SK-N-SH (cell line): Measurements from ENCODE around the gene SEMA3D. TPM values are rescaled to one million over a fixed set of nuclear protein-coding genes. Genes with fewer than 3 reads are reported as not detected.

Source experiments
- CTCF ChIA-PET: fragments of 300-600, 350-600 bp; formaldehyde crosslinking; extraction: SDS; loops from one replicate; lab custom pipeline; 2021; lab: Yijun Ruan, JAX
- POLR2A ChIA-PET: fragments of 350-600 bp; sonication (Branson Sonifier 250); formaldehyde crosslinking; extraction: SDS; loops from one replicate; lab custom pipeline; 2020; ENCODE audit warnings: antibody characterized with exemption, inconsistent platforms; lab: Yijun Ruan, JAX
- DNase-seq: peaks from one replicate; pipeline ENCODE4 v3.0.0; 2012
- H2AFZ ChIP-seq: fragments of 200-600 bp; sonication (generic); 2 replicates; pipeline ENCODE4 v1.8.1; 2016; ENCODE audit warnings: antibody characterized with exemption, mild to moderate bottlenecking, low read depth
- H3F3A ChIP-seq: fragments of 200-600 bp; sonication (generic); replicated peaks from 2 replicates; pipeline ENCODE3; 2016; ENCODE audit warnings: antibody characterized with exemption, mild to moderate bottlenecking; ENCODE audit not compliant: insufficient read depth
- H3K27ac ChIP-seq, 2 experiments: fragments of 200-500 bp in 1 of 2; fragments of 200-600 bp in 1 of 2; sonication (Bioruptor generic) in 1 of 2; sonication (generic), shearing (Covaris generic) in 1 of 2; 2 replicates each; pipeline versions ENCODE4 v1.5.1 to v1.6.1; 2014 to 2016; ENCODE audit warnings: low read depth in 2 of 2, inconsistent platforms in 1 of 2, low read length in 1 of 2, mild to moderate bottlenecking in 1 of 2, mixed read lengths in 1 of 2
- H3K27me3 ChIP-seq: fragments of 200-600 bp; sonication (generic), shearing (Covaris generic); 2 replicates; pipeline ENCODE4 v1.6.1; 2016; ENCODE audit warnings: mixed run types; ENCODE audit not compliant: insufficient read depth
- H3K36me3 ChIP-seq, 2 experiments: fragments of 200-500 bp in 1 of 2; fragments of 200-600 bp in 1 of 2; sonication (Bioruptor generic) in 1 of 2; sonication (generic) in 1 of 2; replicated peaks in 1 of 2; 2 replicates each; pipeline versions ENCODE3 to v1.5.1; 2014 to 2016; ENCODE audit warnings: low read length in 1 of 2, mild to moderate bottlenecking in 1 of 2; ENCODE audit not compliant: insufficient read depth in 2 of 2, control insufficient read depth in 1 of 2
- H3K4me1 ChIP-seq, 2 experiments: fragments of 200-500 bp in 1 of 2; fragments of 200-600 bp in 1 of 2; sonication (Bioruptor generic) in 1 of 2; sonication (generic), shearing (Covaris generic) in 1 of 2; 2 replicates each; pipeline versions ENCODE4 v1.5.1 to v1.6.1; 2014 to 2016; ENCODE audit warnings: low read depth in 1 of 2, low read length in 1 of 2, mixed run types in 1 of 2; ENCODE audit not compliant: insufficient read depth in 2 of 2, control insufficient read depth in 1 of 2
- H3K4me2 ChIP-seq: fragments of 200-600 bp; sonication (generic), shearing (Covaris generic); 2 replicates; pipeline ENCODE4 v1.6.1; 2017; ENCODE audit warnings: mixed run types
- H3K4me3 ChIP-seq, 2 experiments: fragments of 200-500 bp in 1 of 2; fragments of 200-600 bp in 1 of 2; sonication (Bioruptor generic) in 1 of 2; sonication (generic), shearing (Covaris generic) in 1 of 2; 2 replicates each; pipeline versions ENCODE4 v1.5.1 to v1.8.1; 2014 to 2016; ENCODE audit warnings: low read depth in 2 of 2, inconsistent platforms in 1 of 2, low read length in 1 of 2, mild to moderate bottlenecking in 1 of 2, mixed read lengths in 1 of 2, moderate library complexity in 1 of 2
- H3K79me2 ChIP-seq: fragments of 200-600 bp; sonication (generic); 2 replicates; pipeline ENCODE4 v1.8.1; 2017; ENCODE audit warnings: mild to moderate bottlenecking; ENCODE audit not compliant: insufficient read depth
- H3K9ac ChIP-seq: fragments of 200-600 bp; sonication (generic); 2 replicates; pipeline ENCODE4 v1.6.1; 2017; ENCODE audit warnings: mixed run types
- H3K9me2 ChIP-seq: fragments of 200-600 bp; sonication (generic); 2 replicates; pipeline ENCODE4 v1.6.1; 2017; ENCODE audit warnings: mixed run types
- H3K9me3 ChIP-seq: fragments of 200-600 bp; sonication (generic); 2 replicates; pipeline ENCODE4 v1.6.1; 2017; ENCODE audit warnings: mixed run types, mild to moderate bottlenecking, moderate library complexity
- H4K20me1 ChIP-seq: fragments of 200-600 bp; sonication (generic); 2 replicates; pipeline ENCODE4 v1.6.1; 2017; ENCODE audit warnings: mild to moderate bottlenecking, mixed run types; ENCODE audit not compliant: insufficient read depth
- CHD2 ChIP-seq: fragments of 150-350 bp; IDR thresholded peaks from 2 replicates; pipeline ENCODE4 v1.6.1; 2018; ENCODE audit warnings: low read length; ENCODE audit not compliant: partially characterized antibody
- ELF1 ChIP-seq: IDR thresholded peaks from 2 replicates; pipeline ENCODE4 v1.4.0; 2012
- EP300 ChIP-seq, 2 experiments: IDR thresholded peaks; 2 replicates each; pipeline versions ENCODE4 v1.4.0 to v1.6.1; 2012; ENCODE audit warnings: borderline replicate concordance in 1 of 2, low read depth in 1 of 2, low read length in 1 of 2
- EZH2phosphoT487 ChIP-seq: fragments of 200-600 bp; sonication (generic); IDR thresholded peaks from 2 replicates; pipeline ENCODE4 v1.6.1; 2017; ENCODE audit warnings: low read depth, mixed run types, mild to moderate bottlenecking, antibody characterized with exemption, moderate library complexity, borderline replicate concordance
- FOSL2 ChIP-seq: IDR thresholded peaks from 2 replicates; pipeline ENCODE4 v1.4.0; 2012; ENCODE audit warnings: low read depth, mild to moderate bottlenecking, moderate library complexity, borderline replicate concordance
- FOXM1 ChIP-seq: IDR thresholded peaks from 2 replicates; pipeline ENCODE4 v1.4.0; 2012; ENCODE audit warnings: low read depth, mild to moderate bottlenecking
- GABPA ChIP-seq: IDR thresholded peaks from 2 replicates; pipeline ENCODE4 v1.4.0; 2012; ENCODE audit warnings: low read depth, mild to moderate bottlenecking
- GATA2 ChIP-seq: sonication (generic); formaldehyde crosslinking; IDR thresholded peaks from 2 replicates; pipeline ENCODE4 v1.5.0; 2020; ENCODE audit warnings: mild to moderate bottlenecking, missing genetic modification reagents
- MEF2A ChIP-seq: IDR thresholded peaks from 2 replicates; pipeline ENCODE4 v1.4.0; 2012; ENCODE audit warnings: low read depth, borderline replicate concordance
- NRF1 ChIP-seq: IDR thresholded peaks from 2 replicates; pipeline ENCODE4 v1.6.1; 2012; ENCODE audit warnings: low read depth, mild to moderate bottlenecking, low read length
- POLR2AphosphoS5 ChIP-seq: IDR thresholded peaks from 2 replicates; pipeline ENCODE4 v1.6.1; 2012; ENCODE audit warnings: low read depth, low read length
- RAD21 ChIP-seq: IDR thresholded peaks from 2 replicates; pipeline ENCODE4 v1.6.1; 2012; ENCODE audit warnings: mild to moderate bottlenecking, low read length
- RCOR1 ChIP-seq: fragments of 150-350 bp; IDR thresholded peaks from 2 replicates; pipeline ENCODE4 v1.6.1; 2017; ENCODE audit warnings: antibody characterized with exemption, low read length
- RFX5 ChIP-seq: IDR thresholded peaks from 2 replicates; pipeline ENCODE4 v1.6.1; 2012; ENCODE audit warnings: mild to moderate bottlenecking, improper control_type of control experiment, low read length
- SMC3 ChIP-seq: IDR thresholded peaks from 2 replicates; pipeline ENCODE4 v1.6.1; 2012; ENCODE audit warnings: low read depth, low read length, improper control_type of control experiment
- TEAD4 ChIP-seq: IDR thresholded peaks from 2 replicates; pipeline ENCODE4 v1.4.0; 2012; ENCODE audit warnings: mild to moderate bottlenecking, borderline replicate concordance; ENCODE audit not compliant: insufficient read depth
- YY1 ChIP-seq: IDR thresholded peaks from 2 replicates; pipeline ENCODE4 v1.4.0; 2012; ENCODE audit warnings: low read depth, mild to moderate bottlenecking
- polyA plus RNA-seq, 3 experiments: library from polyadenylated mRNA; depleted of rRNA; stranded (reverse); fragments of >200 nt; gene quantifications; 2 replicates each; pipeline ENCODE4 v1.2.3, GENCODE V29; 2012
- TF ChIP-seq, protein P1 (sequence below): fragments of 150-350 bp; IDR thresholded peaks from 2 replicates; pipeline ENCODE4 v1.6.1; 2017; ENCODE audit warnings: antibody characterized with exemption, low read length, low read depth, borderline replicate concordance
- TF ChIP-seq, protein P2 (sequence below): fragments of 200-600 bp; sonication (generic); IDR thresholded peaks from 2 replicates; pipeline ENCODE4 v1.6.1; 2017; ENCODE audit warnings: antibody characterized with exemption, mild to moderate bottlenecking, moderate library complexity
- TF ChIP-seq, protein P3 (sequence below): IDR thresholded peaks from 2 replicates; pipeline ENCODE4; 2012

The SEMA3D gene
- polyA plus RNA-seq, 1 of the 3 experiments (the other 2 are of a cell fraction), result 30.1 TPM

DNA sequence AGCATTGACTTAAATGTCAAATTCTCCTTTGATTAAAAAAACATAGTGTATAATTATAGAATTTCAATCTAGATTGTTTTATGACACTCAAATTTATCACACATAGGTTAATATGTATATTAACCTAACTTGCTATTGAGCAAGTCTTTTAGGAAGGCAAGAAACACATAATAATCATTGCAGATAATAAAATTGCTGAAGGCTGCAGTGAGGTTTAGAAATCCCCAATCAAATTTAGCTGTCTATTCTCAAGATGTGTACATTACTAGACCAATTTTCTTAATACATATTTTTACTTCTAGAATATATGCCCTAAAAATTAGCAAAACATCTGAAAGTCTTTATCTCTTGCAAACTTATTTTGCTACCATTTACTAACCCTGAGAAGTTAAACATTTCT is 34.9 kb upstream of the SEMA3D start:
- Histone ChIP-seq H2AFZ (no peak overlapping the region), H3K9me3 (no peaks in the 10 kb centered on the region), H4K20me1 (no peaks in the 10 kb centered on the region), H3K4me3 (no peak overlapping the region), H3K9ac (no peak overlapping the region), H3K27me3 (no peaks in the 10 kb centered on the region), H3K79me2 (no peaks in the 10 kb centered on the region), H3K36me3 (no peaks in the 10 kb centered on the region), H3K4me1 (no peaks in the 10 kb centered on the region; a peak in 1 of 4 replicates), H3F3A (no peaks in the 10 kb centered on the region), H3K27ac (no peak overlapping the region), H3K9me2 (0 out of 2 replicates have a peak, but pooled peaks cover 4% of the 10 kb centered on the region), H3K4me2 (no peak overlapping the region)
- no peak for DNase-seq
- ChIA-PET CTCF (no interaction called here), POLR2A (no interaction called here)
- TF ChIP-seq MEF2A, result no peak
- TF ChIP-seq ELF1, result no peak
- TF ChIP-seq EZH2phosphoT487, result no peak
- no peak for TF ChIP-seq RCOR1
- TF ChIP-seq, protein P1, sequence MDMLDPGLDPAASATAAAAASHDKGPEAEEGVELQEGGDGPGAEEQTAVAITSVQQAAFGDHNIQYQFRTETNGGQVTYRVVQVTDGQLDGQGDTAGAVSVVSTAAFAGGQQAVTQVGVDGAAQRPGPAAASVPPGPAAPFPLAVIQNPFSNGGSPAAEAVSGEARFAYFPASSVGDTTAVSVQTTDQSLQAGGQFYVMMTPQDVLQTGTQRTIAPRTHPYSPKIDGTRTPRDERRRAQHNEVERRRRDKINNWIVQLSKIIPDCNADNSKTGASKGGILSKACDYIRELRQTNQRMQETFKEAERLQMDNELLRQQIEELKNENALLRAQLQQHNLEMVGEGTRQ, result no peak
- no peak for TF ChIP-seq NRF1
- TF ChIP-seq, protein P2, sequence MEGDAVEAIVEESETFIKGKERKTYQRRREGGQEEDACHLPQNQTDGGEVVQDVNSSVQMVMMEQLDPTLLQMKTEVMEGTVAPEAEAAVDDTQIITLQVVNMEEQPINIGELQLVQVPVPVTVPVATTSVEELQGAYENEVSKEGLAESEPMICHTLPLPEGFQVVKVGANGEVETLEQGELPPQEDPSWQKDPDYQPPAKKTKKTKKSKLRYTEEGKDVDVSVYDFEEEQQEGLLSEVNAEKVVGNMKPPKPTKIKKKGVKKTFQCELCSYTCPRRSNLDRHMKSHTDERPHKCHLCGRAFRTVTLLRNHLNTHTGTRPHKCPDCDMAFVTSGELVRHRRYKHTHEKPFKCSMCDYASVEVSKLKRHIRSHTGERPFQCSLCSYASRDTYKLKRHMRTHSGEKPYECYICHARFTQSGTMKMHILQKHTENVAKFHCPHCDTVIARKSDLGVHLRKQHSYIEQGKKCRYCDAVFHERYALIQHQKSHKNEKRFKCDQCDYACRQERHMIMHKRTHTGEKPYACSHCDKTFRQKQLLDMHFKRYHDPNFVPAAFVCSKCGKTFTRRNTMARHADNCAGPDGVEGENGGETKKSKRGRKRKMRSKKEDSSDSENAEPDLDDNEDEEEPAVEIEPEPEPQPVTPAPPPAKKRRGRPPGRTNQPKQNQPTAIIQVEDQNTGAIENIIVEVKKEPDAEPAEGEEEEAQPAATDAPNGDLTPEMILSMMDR, result no peak
- TF ChIP-seq POLR2AphosphoS5, result no peak
- TF ChIP-seq RAD21, result no peak
- no peak for TF ChIP-seq RFX5
- no peak for TF ChIP-seq GABPA
- no peak for TF ChIP-seq FOXM1
- no peak for TF ChIP-seq SMC3

DNA sequence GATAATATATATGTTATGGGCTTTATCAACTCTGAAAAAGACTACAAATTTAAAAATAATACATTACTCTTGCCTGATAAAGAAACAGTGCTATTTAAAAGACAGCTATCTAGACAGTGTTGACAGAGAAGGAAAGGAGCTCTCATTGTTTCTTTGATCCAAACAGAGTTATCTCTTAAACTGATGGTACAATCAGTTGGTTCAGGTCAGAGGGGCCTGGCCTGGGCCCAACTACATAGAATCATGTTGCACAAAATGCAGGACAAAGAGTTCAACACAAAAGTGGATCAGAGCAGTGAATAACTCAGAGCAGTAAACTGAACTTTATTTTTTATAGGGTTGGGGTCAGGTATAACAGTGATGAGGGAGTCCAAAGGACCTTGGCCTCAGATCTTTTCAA is 33.8 kb upstream of the SEMA3D start:
- H3K36me3 ChIP-seq, result no peaks in the 10 kb centered on the region
- H3K4me1 ChIP-seq, result no peaks in the 10 kb centered on the region; a peak in 1 of 4 replicates
- no peak for TF ChIP-seq YY1
- TF ChIP-seq RCOR1, result no peak
- TF ChIP-seq RAD21, result no peak
- TF ChIP-seq EP300 (IDR thresholded peaks at IDR 0.05; ENCODE audit: borderline replicate concordance in 1 of 2, low read depth in 1 of 2, low read length in 1 of 2), result no peak
- no peak for TF ChIP-seq GATA2 (CRISPR knock-in tag)
- no peak for TF ChIP-seq EZH2phosphoT487
- TF ChIP-seq FOSL2, result no peak
- TF ChIP-seq TEAD4, result no peak
- TF ChIP-seq, protein P3, sequence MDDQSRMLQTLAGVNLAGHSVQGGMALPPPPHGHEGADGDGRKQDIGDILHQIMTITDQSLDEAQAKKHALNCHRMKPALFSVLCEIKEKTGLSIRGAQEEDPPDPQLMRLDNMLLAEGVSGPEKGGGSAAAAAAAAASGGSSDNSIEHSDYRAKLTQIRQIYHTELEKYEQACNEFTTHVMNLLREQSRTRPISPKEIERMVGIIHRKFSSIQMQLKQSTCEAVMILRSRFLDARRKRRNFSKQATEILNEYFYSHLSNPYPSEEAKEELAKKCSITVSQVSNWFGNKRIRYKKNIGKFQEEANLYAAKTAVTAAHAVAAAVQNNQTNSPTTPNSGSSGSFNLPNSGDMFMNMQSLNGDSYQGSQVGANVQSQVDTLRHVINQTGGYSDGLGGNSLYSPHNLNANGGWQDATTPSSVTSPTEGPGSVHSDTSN, result no peak
- TF ChIP-seq ELF1, result no peak
- TF ChIP-seq, protein P2, result no peak
- TF ChIP-seq RFX5, result no peak
- TF ChIP-seq CHD2, result no peak
- no peaks in the 10 kb centered on the region for H3K79me2 ChIP-seq
- H3K9me2 ChIP-seq, result no peaks in the 10 kb centered on the region
- H3K4me3 ChIP-seq, result no peak overlapping the region
- H4K20me1 ChIP-seq, result no peaks in the 10 kb centered on the region
- ChIA-PET POLR2A (no interaction called here), CTCF (no interaction called here)
- H2AFZ ChIP-seq, result no peak overlapping the region
- H3K4me2 ChIP-seq, result no peak overlapping the region
- H3K27ac ChIP-seq, result no peak overlapping the region
- no peaks in the 10 kb centered on the region for H3K9me3 ChIP-seq
- H3K9ac ChIP-seq, result no peak overlapping the region
- H3K27me3 ChIP-seq, result no peaks in the 10 kb centered on the region
- no peaks in the 10 kb centered on the region for H3F3A ChIP-seq
- DNase-seq, result no peak
